Measurements from ENCODE around the gene C17orf67.

DNA sequence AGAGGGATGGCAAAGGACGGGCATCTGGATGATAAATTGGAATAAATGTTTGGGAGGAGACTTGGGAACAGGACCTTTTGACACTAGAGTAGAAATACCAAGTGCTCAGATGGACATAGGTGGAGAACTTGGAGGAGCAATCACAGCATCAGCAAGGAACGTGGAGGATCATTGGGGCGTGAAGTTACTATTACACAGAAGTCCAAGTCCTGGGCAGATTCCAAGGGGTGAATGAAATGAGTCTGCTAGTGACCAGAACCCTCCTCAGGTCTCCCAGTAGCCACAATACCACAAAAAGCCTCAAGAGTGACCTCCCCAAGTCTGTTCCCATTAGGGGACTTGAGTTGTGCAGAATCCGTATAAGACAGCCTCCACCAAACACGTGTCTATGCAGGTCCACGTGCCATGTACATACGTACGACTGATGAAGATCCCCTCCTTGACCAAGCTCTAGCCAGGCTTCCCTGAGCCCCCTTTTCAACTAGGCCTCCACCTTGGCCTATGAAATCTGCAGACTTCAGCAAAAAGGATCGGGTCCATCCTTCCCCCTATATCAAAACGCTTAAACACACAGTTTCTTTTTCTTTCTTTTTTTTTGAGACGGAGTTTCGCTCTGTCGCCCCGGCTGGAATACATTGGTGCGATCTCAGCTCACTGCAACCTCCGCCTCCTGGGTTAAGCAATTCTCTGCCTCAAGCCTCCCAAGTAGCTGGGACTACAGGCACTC is 2.2 kb downstream of the C17orf67 start:
- TF ChIP-seq, protein P1, sequence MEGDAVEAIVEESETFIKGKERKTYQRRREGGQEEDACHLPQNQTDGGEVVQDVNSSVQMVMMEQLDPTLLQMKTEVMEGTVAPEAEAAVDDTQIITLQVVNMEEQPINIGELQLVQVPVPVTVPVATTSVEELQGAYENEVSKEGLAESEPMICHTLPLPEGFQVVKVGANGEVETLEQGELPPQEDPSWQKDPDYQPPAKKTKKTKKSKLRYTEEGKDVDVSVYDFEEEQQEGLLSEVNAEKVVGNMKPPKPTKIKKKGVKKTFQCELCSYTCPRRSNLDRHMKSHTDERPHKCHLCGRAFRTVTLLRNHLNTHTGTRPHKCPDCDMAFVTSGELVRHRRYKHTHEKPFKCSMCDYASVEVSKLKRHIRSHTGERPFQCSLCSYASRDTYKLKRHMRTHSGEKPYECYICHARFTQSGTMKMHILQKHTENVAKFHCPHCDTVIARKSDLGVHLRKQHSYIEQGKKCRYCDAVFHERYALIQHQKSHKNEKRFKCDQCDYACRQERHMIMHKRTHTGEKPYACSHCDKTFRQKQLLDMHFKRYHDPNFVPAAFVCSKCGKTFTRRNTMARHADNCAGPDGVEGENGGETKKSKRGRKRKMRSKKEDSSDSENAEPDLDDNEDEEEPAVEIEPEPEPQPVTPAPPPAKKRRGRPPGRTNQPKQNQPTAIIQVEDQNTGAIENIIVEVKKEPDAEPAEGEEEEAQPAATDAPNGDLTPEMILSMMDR (IDR thresholded peaks at IDR 0.05) = no peak
- TF ChIP-seq POLR2A (IDR thresholded peaks at IDR 0.05) = no peak
